Measurements from ENCODE around the gene ALG5. TPM values are rescaled to one million over a fixed set of nuclear protein-coding genes. Genes with fewer than 3 reads are reported as not detected.
A peak's percentile ranks its signal among the peaks of the same experiment; 100 is the strongest.

ALG5 gene
- total RNA-seq, 1 donor from 2014 or later: 29.2 TPM

- Mint-ChIP-seq H3K4me1 (ENCODE audit: low read depth) (no peaks in the 10 kb centered on the region), H3K27ac (no peak overlapping the region), H3K27me3 (no peaks in the 10 kb centered on the region), H3K4me3 (ENCODE audit: low read depth) (no peak overlapping the region), H3K36me3 (ENCODE audit: insufficient read depth) (peaks cover 15% of the 10 kb centered on the region), H3K9me3 (ENCODE audit: low read depth) (no peaks in the 10 kb centered on the region)
- TF ChIP-seq CTCF (IDR thresholded peaks at IDR 0.05; ENCODE audit: unreplicated experiment): no peak
- DNase-seq (ENCODE audit: low spot score, unreplicated experiment): no peak
Observed at GRCh38 chr13:37023871-37024270, 24.7 kb upstream of the ALG5 start.

- Mint-ChIP-seq H3K27ac (peak overlapping the region; percentile 21), H3K36me3 (ENCODE audit: insufficient read depth) (peaks cover 40% of the 10 kb centered on the region)
- DNase-seq (ENCODE audit: low spot score, unreplicated experiment): no peak
Observed at GRCh38 chr13:37014609-37015008, 15.5 kb upstream of the ALG5 start.

GRCh38 chr13:37011788-37012187 is 12.6 kb upstream of the ALG5 start:
- DNase-seq (ENCODE audit: low spot score, unreplicated experiment): no peak
- no peak for TF ChIP-seq CTCF (IDR thresholded peaks at IDR 0.05; ENCODE audit: unreplicated experiment)
- H3K27me3 Mint-ChIP-seq: no peaks in the 10 kb centered on the region
- H3K27ac Mint-ChIP-seq: no peak overlapping the region
- peaks cover 41% of the 10 kb centered on the region for H3K36me3 Mint-ChIP-seq (ENCODE audit: insufficient read depth)
- H3K4me3 Mint-ChIP-seq (ENCODE audit: low read depth): no peak overlapping the region
- peaks cover 10% of the 10 kb centered on the region for H3K4me1 Mint-ChIP-seq (ENCODE audit: low read depth)
- H3K9me3 Mint-ChIP-seq (ENCODE audit: low read depth): peaks cover 4% of the 10 kb centered on the region

More at GRCh38 chr13:37014609-37015008, 15.5 kb upstream of the ALG5 start:
- no peak for TF ChIP-seq CTCF (IDR thresholded peaks at IDR 0.05; ENCODE audit: unreplicated experiment)
- Mint-ChIP-seq H3K4me1 (ENCODE audit: low read depth) (peaks cover 10% of the 10 kb centered on the region), H3K9me3 (ENCODE audit: low read depth) (peaks cover 4% of the 10 kb centered on the region), H3K27me3 (no peaks in the 10 kb centered on the region), H3K4me3 (ENCODE audit: low read depth) (peak overlapping the region; percentile 5)

- no peak for TF ChIP-seq CTCF (IDR thresholded peaks at IDR 0.05; ENCODE audit: unreplicated experiment)
- no peak overlapping the region for H3K27ac Mint-ChIP-seq
- peaks cover 4% of the 10 kb centered on the region for H3K9me3 Mint-ChIP-seq (ENCODE audit: low read depth)
- no peak for DNase-seq (ENCODE audit: low spot score, unreplicated experiment)
- no peaks in the 10 kb centered on the region for H3K27me3 Mint-ChIP-seq
- H3K36me3 Mint-ChIP-seq (ENCODE audit: insufficient read depth): peaks cover 35% of the 10 kb centered on the region
- H3K4me3 Mint-ChIP-seq (ENCODE audit: low read depth): no peak overlapping the region
- peaks cover 10% of the 10 kb centered on the region for H3K4me1 Mint-ChIP-seq (ENCODE audit: low read depth)
Observed at GRCh38 chr13:37011002-37011401, 11.9 kb upstream of the ALG5 start.

GRCh38 chr13:37010424-37010823 is 11.3 kb upstream of the ALG5 start:
- H3K4me1 Mint-ChIP-seq (ENCODE audit: low read depth): peaks cover 10% of the 10 kb centered on the region
- no peaks in the 10 kb centered on the region for H3K27me3 Mint-ChIP-seq
- H3K4me3 Mint-ChIP-seq (ENCODE audit: low read depth): no peak overlapping the region
- H3K9me3 Mint-ChIP-seq (ENCODE audit: low read depth): no peaks in the 10 kb centered on the region
- no peak for DNase-seq (ENCODE audit: low spot score, unreplicated experiment)
- TF ChIP-seq CTCF (IDR thresholded peaks at IDR 0.05; ENCODE audit: unreplicated experiment): no peak
- peaks cover 32% of the 10 kb centered on the region for H3K36me3 Mint-ChIP-seq (ENCODE audit: insufficient read depth)
- H3K27ac Mint-ChIP-seq: peak overlapping the region; percentile 21

Data from progenitor cell of endocrine pancreas (in vitro differentiated cells).